ENCODE data around the gene A3GALT2. TPM values are rescaled to one million over a fixed set of nuclear protein-coding genes. Genes with fewer than 3 reads are reported as not detected.

A3GALT2 gene
- total RNA-seq, 1 donor: not detected

GRCh38 chr1:33274446-33274845, 46.5 kb downstream of the A3GALT2 start:
- DNase-seq (ENCODE audit: low read depth): no peak
- TF ChIP-seq, protein P1, sequence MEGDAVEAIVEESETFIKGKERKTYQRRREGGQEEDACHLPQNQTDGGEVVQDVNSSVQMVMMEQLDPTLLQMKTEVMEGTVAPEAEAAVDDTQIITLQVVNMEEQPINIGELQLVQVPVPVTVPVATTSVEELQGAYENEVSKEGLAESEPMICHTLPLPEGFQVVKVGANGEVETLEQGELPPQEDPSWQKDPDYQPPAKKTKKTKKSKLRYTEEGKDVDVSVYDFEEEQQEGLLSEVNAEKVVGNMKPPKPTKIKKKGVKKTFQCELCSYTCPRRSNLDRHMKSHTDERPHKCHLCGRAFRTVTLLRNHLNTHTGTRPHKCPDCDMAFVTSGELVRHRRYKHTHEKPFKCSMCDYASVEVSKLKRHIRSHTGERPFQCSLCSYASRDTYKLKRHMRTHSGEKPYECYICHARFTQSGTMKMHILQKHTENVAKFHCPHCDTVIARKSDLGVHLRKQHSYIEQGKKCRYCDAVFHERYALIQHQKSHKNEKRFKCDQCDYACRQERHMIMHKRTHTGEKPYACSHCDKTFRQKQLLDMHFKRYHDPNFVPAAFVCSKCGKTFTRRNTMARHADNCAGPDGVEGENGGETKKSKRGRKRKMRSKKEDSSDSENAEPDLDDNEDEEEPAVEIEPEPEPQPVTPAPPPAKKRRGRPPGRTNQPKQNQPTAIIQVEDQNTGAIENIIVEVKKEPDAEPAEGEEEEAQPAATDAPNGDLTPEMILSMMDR (IDR thresholded peaks at IDR 0.05; ENCODE audit: insufficient read depth, low read length): no peak
- no peak overlapping the region for H3K4me3 ChIP-seq (ENCODE audit: low read depth, low read length)

DNA sequence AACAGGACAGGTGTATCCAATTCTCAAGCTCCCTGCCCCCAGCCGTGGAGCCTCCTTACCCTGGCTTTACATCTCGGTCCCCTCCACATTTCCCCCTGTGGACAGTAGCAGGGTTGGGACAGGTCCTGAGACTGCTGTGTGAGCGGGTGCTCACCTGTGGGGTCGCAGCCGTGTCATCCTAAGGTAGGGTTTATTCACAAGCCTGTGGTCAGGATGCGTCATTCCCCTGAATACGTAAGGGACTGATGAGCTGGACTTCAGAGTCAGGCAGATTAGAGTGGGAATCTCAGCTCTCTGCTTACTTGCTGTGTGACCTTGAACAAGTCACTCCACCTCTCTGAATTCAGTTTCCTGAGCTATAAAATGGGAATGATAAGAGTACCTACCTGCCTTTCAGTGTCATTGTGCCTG, 46.9 kb downstream of the A3GALT2 start:
- TF ChIP-seq, protein P1 (IDR thresholded peaks at IDR 0.05; ENCODE audit: insufficient read depth, low read length): no peak
- H3K4me3 ChIP-seq (ENCODE audit: low read depth, low read length): no peak overlapping the region
- no peak for DNase-seq (ENCODE audit: low read depth)

- TF ChIP-seq, protein P1 (IDR thresholded peaks at IDR 0.05; ENCODE audit: insufficient read depth, low read length): no peak
- no peak for DNase-seq (ENCODE audit: low read depth)
- no peak overlapping the region for H3K4me3 ChIP-seq (ENCODE audit: low read depth, low read length)
Observed at GRCh38 chr1:33273406-33273805, 47.5 kb downstream of the A3GALT2 start.

GRCh38 chr1:33272930-33273329, 48.0 kb downstream of the A3GALT2 start:
- H3K4me3 ChIP-seq (ENCODE audit: low read depth, low read length): no peak overlapping the region
- DNase-seq (ENCODE audit: low read depth): no peak
- TF ChIP-seq, protein P1 (IDR thresholded peaks at IDR 0.05; ENCODE audit: insufficient read depth, low read length): no peak

DNA sequence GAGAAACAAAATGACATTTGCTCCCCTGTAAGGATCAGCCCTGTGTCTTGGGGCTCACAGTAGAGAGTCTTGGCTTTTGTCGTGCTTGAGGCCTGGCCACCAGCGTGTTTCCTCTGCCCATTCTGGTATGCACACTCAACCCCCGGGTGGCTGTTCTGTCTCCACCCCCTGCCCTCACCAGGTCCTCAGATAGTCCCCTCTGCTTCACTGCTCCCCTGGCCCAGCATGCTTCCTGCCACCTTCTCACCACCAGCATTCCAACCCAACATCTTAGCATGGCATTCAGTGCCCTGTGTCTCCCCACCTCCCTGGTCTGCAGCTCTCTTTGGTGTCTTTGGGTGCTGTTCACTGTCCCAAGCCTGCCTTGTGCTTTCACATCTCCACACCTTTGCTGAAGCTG, 48.4 kb downstream of the A3GALT2 start:
- TF ChIP-seq, protein P1 (IDR thresholded peaks at IDR 0.05; ENCODE audit: insufficient read depth, low read length): no peak
- DNase-seq (ENCODE audit: low read depth): no peak
- H3K4me3 ChIP-seq (ENCODE audit: low read depth, low read length): no peak overlapping the region

- DNase-seq (ENCODE audit: low read depth): no peak
- no peak overlapping the region for H3K4me3 ChIP-seq (ENCODE audit: low read depth, low read length)
- TF ChIP-seq, protein P1 (IDR thresholded peaks at IDR 0.05; ENCODE audit: insufficient read depth, low read length): no peak
Observed at GRCh38 chr1:33271666-33272505, 49.0 kb downstream of the A3GALT2 start.

Data from fibroblast of the aortic adventitia (primary cell).